ENCODE measurements around the gene IL4R. TPM values are rescaled to one million over a fixed set of nuclear protein-coding genes. Genes with fewer than 3 reads are reported as not detected.
"Not testable (repeated sequence)": the region's sequence is repeated elsewhere in the genome, so short reads cannot be mapped to it uniquely, and the experiment has no call there.

Gene IL4R
- total RNA-seq, 1 experiment from 2014 or later = 13.1 TPM

DNA sequence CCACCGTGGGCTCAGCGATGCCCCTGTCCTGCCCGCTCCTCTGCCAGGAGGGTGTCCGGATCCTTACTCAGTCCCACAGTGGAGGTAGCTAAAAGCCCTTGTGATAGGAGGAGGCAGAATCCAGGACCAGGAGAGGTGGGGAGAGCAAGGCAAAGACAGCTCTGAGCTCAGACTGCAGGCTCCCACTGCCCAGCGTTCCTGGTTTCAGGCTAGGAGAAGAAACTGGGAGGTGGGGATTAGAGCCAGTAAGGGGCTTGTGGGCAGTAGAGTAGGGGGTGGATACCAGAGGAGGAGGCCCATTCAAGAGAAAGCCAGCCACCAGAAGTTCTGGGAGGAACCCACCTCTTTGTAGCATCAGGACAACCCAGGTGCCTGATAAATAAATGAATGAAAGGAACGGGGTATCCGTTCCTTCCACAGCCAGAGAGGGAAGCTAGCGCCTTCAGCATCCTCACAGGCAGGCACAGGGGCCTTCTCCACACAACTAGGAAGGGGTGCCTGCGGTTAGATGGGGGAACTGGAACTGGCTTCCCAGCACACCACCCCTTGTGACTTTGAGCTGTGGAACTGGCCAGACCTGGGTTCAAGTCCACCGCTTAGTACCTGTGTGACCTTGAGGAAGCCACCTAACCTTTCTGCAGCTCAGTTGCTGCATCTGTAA is 90.5 kb downstream of the IL4R start:
- DNase-seq (ENCODE audit: low read depth) = no peak

DNA sequence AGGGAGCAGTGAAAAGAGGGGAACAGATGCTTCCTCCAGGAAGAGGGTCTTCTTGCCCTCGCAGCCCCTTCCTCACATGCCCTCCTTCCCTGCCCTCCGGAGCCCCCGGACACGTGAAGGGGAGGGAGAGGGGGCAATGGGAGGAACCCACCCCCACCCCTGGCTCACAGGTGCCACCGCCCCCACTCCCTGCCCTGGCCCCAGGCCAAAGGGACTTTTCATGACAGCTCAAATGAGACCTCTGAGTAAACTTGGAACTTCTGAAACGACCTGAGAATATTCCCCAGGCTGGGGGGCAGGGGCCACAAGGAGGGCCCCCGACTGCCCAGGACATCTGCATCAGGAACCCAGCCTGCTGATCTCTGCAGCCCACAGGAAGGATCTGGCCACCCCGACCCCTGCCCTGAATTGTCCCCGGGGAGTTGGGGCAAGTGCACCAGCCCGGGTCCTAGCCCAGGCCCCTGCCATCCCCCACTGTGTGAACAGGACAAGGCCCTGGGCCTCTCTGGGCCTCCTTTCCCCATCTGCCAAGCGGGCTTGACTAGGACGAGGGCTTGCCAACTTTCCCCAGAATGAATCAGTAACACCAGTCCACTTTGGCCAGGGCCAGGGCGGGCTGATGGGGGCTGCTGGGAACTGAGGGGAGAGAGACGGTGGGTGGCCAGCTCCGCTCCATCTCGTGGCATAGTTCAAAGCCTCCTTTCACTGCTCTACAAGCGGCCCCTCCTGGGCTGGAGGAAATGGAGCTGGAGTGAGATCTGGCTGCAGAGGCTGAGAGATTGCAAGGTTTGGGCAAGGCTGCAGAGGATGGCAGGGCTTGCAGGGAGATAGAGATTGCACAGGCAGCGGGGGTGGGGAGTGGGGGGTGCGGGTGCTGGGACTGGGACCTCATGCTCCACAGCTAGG is 92.0 kb downstream of the IL4R start:
- no peak for DNase-seq (ENCODE audit: low read depth)

DNA sequence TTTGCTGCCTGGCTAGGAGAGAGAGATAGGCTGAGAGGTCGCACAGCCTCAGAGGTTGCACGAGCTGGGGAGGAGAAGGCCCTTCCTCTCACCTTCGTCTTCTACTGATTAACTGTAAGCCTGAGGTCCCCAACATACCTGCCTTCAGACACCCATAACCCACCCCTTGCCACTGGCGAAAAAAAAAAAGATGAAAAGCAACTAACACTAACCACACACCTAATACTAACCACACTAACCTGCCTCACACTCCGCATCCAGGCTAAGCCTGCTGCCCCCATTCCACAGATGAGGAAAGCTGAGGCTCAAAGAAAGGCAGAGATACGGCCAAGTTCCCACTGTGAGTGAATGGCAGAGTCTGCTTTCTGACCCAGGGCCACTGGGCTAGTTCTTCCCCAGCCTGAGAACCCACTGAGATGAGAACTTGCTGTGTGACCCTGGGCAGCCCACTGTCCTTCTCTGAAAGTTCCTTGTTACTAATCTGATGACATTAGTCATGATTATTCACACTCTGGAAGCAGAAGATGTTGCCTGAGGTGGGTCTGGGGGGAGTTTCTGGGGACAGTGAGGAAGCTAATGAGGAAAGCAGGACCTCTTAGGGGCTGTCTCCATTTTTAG is 92.8 kb downstream of the IL4R start:
- DNase-seq (ENCODE audit: low read depth) = no peak

DNA sequence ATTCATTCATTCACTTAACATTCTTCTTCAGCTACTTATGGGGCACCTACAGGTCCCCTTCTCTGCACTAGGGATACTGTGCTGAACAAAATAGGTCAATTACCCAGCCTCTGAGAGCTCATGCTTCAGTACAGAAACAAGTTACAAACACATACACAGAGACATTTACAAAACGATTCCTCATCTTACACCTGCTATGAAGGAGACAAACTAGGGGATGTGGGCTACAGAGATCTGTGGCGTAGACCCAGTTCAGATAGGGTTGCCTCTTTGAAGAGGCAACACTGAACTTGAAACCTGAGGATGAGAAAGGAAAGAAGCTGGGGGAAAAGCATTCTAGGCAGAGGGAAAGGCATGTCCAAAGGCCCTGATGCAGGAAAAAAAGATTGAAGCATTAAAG is 93.4 kb downstream of the IL4R start:
- DNase-seq (ENCODE audit: low read depth) = no peak

DNA sequence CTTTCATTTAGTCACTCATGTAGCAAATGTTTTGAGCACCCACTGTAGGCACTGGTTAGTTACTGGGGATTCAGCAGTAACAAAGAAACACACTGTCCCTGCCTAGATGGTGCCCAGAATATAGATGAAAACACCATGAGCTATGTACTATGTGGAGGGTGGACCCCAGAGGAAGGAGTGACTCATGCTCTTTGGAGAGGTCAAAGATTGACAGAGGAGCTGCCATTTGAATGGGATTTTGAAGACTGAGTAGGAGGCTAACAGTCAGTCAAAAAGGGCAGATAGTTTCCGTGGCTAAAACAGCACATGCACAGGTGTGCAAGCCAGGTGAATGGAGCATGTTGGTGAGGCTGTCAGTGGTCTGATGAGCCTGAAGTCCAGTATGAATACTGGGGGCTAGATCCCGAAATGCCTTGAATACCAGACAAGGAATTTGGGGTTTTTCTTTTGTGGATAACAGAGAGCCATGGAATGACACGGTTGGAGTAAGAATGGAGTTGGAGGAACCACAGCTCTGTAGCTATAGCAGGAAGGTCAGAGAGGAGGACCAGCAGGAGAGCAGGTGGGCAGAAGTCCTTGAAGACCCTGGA is 94.3 kb downstream of the IL4R start:
- peak; percentile 58 for DNase-seq (ENCODE audit: low read depth)

DNA sequence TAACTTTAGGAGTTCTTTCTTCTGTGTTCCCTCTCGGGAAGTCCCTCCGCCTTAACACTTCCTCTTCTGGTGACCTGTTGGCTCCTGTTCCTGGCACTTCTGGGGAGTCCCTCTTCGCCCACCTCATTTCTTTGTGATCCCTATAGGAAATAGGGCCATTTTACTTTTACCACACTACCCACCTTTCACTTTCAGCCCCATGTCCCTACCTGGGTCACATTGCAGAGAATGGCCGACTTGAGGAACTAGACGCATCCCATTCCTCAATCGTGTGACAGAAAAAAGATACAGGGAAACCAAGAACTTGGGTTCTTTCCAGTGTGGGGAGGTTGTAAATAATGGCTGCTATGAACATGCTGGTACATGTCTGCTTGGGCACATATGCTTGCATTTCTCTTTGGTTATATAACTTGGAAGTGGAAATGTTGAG is 94.8 kb downstream of the IL4R start:
- DNase-seq (ENCODE audit: low read depth) = no peak

DNA sequence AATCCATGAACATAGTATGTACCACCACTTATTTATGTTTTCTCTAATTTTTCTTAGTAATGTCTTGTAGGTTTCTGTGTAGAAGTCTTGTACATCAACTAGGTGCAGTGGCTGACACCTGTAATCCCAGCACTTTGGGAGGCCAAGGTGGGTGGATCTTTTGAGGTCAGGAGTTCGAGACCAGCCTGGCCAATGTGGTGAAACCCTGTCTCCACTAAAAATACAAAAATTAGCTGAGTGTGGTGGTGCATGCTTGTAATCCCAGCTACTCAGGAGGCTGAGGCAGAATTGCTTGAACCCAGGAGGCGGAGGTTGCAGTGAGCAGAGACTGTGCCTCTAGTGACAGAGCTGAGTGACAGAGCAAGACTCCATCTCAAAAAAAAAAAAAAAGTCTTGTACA is 96.2 kb downstream of the IL4R start:
- DNase-seq (ENCODE audit: low read depth) = not testable (repeated sequence)

DNA sequence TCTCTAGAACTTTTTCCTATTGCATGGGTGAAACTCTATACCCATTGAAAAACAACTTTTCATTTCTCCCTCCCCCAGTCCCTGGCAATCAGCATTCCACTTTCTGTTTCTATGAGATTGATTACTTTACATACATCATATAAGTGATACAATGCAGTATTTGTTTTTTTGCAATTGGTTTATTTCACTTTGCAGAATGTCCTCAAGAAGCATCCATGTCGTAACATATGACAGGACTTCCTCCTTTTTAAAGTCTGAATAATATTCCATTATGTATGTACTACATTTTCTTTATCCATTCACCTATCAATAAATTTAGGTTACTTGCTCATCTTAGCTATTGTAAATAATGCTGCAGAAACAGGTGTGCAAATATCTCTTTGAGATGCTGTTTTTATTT is 97.0 kb downstream of the IL4R start:
- no peak for DNase-seq (ENCODE audit: low read depth)

DNA sequence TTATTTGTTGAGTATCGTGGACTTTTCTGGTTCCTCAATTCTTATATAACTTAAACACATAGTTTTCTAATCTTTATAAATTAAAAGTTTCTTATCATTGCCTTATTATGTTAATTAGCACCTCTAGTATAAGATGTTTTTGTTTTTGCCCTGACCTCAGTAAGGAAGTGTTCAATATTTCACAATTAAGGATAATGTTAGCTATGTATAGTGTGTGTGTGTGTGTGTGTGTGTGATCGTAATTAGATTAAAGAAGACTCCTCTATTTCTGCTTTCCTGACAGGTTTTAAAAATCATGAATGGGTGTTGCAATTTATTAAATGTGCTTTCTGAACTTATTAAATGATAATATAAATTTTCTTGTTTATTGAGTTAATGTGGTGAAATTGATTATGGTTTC is 100.2 kb downstream of the IL4R start:
- no peak for DNase-seq (ENCODE audit: low read depth)

Other genes starting within 250 kb of the IL4R start
- not detected in 2 replicates for gene C16orf82, start 247.0 kb upstream of the IL4R start, total RNA-seq (2014; rRNA removed; shearing (Covaris generic))
- 1.6 and 4.7 TPM in 2 replicates for gene KDM8, start 110.4 kb upstream of the IL4R start, total RNA-seq (2014; rRNA removed; shearing (Covaris generic))
- 46.3 and 49.4 TPM in 2 replicates for gene NSMCE1, start 45.2 kb upstream of the IL4R start, total RNA-seq (2014; rRNA removed; shearing (Covaris generic))
- gene IL21R, start 88.2 kb downstream of the IL4R start, total RNA-seq (2014; rRNA removed; shearing (Covaris generic)) = 0.15 TPM in 2 replicates
- 42.5 and 74.6 TPM in 2 replicates for gene GTF3C1, start 235.9 kb downstream of the IL4R start, total RNA-seq (2014; rRNA removed; shearing (Covaris generic))
- gene KATNIP, start 236.2 kb downstream of the IL4R start, total RNA-seq (2014; rRNA removed; shearing (Covaris generic)) = 14.0 and 14.1 TPM in 2 replicates